Measurements from ENCODE around the gene CENPN. TPM values are rescaled to one million over a fixed set of nuclear protein-coding genes. Genes with fewer than 3 reads are reported as not detected.

Gene CENPN
- total and polyA plus RNA-seq, 3 donors from 2014 or later = 11.5 to 39.1 (median 19.3) TPM

DNA sequence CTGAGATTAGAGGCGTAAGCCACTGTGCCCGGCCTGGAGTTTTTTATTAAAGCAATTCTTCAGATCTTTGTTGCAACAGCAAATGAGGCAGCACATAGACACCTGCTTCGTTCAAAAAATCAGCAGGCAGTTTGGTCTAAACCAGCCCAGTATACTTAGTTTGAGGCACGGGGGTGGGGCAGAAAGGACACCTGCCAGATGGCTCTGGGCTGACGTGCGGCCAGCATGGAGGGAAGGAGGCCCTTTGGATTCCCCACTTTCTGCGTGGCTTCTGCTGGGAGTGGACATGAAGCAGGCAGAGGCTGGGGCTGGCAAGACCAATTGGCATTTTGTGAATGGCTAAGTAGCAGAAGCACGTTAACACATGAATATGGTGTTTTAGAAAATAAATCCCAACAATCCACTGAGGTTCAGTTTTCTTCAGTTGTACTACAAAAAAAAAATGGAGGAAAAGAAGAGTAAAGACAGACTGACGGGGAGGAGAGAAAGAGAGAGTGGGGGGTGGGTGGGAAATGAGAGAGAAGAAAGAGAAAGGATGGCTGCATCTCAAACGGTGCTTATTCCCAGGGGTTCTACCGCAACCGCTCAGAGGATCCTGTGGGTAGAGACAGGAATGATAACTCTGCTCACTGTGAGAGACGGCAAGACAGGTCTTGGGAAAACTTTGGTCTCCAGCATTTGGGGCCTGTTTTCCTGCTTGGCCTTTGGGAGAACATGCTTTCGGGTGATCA, 53.7 kb downstream of the CENPN start:
- Histone ChIP-seq H3K36me3 (ENCODE audit: low read depth, missing control alignments) (no peaks in the 10 kb centered on the region), H3K27me3 (no peaks in the 10 kb centered on the region), H3K4me3 (no peak overlapping the region), H3K9me3 (no peaks in the 10 kb centered on the region), H3K27ac (no peak overlapping the region), H3K4me1 (no peaks in the 10 kb centered on the region)
- 89 to 91% methylated on average over 13 to 14 of the region's 14 CpGs for WGBS, 2 donors
- TF ChIP-seq POLR2A (IDR thresholded peaks at IDR 0.05) = no peak
- TF ChIP-seq, protein P1, sequence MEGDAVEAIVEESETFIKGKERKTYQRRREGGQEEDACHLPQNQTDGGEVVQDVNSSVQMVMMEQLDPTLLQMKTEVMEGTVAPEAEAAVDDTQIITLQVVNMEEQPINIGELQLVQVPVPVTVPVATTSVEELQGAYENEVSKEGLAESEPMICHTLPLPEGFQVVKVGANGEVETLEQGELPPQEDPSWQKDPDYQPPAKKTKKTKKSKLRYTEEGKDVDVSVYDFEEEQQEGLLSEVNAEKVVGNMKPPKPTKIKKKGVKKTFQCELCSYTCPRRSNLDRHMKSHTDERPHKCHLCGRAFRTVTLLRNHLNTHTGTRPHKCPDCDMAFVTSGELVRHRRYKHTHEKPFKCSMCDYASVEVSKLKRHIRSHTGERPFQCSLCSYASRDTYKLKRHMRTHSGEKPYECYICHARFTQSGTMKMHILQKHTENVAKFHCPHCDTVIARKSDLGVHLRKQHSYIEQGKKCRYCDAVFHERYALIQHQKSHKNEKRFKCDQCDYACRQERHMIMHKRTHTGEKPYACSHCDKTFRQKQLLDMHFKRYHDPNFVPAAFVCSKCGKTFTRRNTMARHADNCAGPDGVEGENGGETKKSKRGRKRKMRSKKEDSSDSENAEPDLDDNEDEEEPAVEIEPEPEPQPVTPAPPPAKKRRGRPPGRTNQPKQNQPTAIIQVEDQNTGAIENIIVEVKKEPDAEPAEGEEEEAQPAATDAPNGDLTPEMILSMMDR (IDR thresholded peaks at IDR 0.05) = no peak
- intact Hi-C loops (cut with DNase I; ENCODE audit: low total_unique reads) = no loop called here
- no peak for DNase-seq

DNA sequence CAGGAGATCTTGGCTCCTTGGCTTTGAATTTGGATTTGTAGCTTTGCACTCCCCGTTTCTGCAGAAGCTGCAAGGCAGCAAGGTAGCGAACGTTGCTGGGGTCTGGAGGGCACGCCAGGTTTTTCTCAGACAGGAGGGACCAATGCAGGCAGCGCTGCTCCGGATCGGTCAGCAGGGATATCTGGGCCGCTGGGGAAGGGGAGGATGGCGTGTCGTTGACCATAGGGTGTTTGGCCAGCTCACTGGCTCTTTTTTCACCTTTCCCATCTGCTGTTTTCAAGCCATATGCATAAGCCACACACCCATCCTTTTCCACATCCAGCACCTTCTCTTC, 54.3 kb downstream of the CENPN start:
- Histone ChIP-seq H3K9me3 (no peaks in the 10 kb centered on the region), H3K27ac (no peak overlapping the region), H3K4me1 (no peaks in the 10 kb centered on the region), H3K4me3 (no peak overlapping the region), H3K27me3 (no peaks in the 10 kb centered on the region), H3K36me3 (ENCODE audit: low read depth, missing control alignments) (no peaks in the 10 kb centered on the region)
- intact Hi-C loops (cut with DNase I; ENCODE audit: low total_unique reads) = no loop called here
- WGBS, 2 donors = 78% methylated on average over 10 of the region's 10 CpGs
- DNase-seq = no peak
- TF ChIP-seq, protein P1 (IDR thresholded peaks at IDR 0.05) = no peak
- no peak for TF ChIP-seq POLR2A (IDR thresholded peaks at IDR 0.05)

DNA sequence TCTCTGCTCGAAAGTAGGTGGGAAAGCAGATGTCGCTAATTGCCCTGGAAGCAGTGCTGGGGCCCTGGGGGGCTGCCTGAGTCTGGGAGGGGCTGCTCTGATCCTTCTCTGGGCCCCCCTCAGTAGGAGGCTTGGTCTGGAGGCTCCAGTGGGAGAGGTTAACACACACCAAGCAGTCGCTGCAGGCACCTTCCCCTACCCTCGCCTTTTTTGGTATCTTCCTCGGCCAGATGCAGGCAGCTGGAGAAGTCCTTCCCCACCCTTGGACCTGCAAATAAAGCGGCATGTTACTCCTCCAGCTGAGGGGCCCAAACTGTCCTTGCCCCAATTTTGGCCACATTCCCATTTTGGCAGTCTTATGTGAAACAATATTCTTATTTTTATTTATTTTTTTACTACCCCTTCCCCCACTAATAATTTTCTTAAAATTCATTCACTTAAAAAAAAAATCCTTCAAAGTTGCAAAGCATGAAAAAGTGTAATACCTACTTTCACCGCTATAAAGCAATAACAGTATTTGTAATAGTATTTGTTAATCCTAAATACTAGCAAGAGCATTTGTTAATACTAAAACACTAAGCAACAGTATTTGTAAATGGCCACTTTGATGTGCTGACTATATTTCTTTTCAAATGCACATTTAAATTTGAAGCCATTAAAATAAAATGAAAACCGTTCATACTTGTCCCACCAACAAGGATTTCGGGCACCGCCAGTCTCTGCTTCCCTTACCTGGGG, 55.0 kb downstream of the CENPN start:
- Histone ChIP-seq H3K27me3 (no peaks in the 10 kb centered on the region), H3K4me1 (no peaks in the 10 kb centered on the region), H3K9me3 (no peaks in the 10 kb centered on the region), H3K4me3 (no peak overlapping the region), H3K36me3 (ENCODE audit: low read depth, missing control alignments) (no peaks in the 10 kb centered on the region), H3K27ac (no peak overlapping the region)
- no peak for DNase-seq
- intact Hi-C loops (cut with DNase I; ENCODE audit: low total_unique reads) = no loop called here
- no peak for TF ChIP-seq POLR2A (IDR thresholded peaks at IDR 0.05)
- TF ChIP-seq, protein P1 (IDR thresholded peaks at IDR 0.05) = peak in 1 of 3 experiments; percentile 12
- WGBS, 2 donors = 73 to 83% methylated on average over 10 of the region's 10 CpGs

DNA sequence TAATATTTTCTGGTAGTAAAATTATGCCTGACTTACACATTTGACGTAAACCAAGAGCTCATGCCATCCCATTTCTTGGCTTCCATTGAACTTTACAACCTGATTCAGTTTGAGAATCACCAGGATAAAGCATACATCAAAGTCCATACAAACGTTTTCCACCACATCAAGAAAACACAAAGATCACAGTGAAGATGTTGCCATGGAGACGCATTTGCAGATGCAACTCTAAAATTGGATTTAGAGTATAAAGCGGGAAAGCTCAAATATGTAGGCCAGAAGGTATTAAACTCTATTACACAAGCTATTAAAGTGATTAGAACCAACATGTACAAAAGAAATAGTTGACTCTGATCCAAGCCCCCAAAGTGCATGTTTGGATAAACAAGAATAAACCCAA, 59.7 kb downstream of the CENPN start:
- no peak for TF ChIP-seq POLR2A (IDR thresholded peaks at IDR 0.05)
- TF ChIP-seq, protein P1 (IDR thresholded peaks at IDR 0.05) = no peak
- Histone ChIP-seq H3K4me3 (no peak overlapping the region), H3K36me3 (ENCODE audit: low read depth, missing control alignments) (no peaks in the 10 kb centered on the region), H3K27ac (no peak overlapping the region), H3K27me3 (no peaks in the 10 kb centered on the region), H3K9me3 (no peaks in the 10 kb centered on the region), H3K4me1 (no peaks in the 10 kb centered on the region)
- DNase-seq = no peak
- 79 to 84% methylated on average over 4 of the region's 4 CpGs for WGBS, 2 donors
- intact Hi-C loops (cut with DNase I; ENCODE audit: low total_unique reads) = no loop called here

All from testis (tissue), 3 donors.